ENCODE data around the gene MUC2. TPM values are rescaled to one million over a fixed set of nuclear protein-coding genes. Genes with fewer than 3 reads are reported as not detected.

Gene MUC2
- total RNA-seq, 1 experiment from 2014 or later, result 0.47 TPM

- POLR2A ChIA-PET, result no interaction called here
- CTCF ChIA-PET, result no interaction called here
- H3K9me3 ChIP-seq (ENCODE audit: control insufficient read depth in 1 of 2, insufficient read depth in 1 of 2, low read depth in 1 of 2, low read length in 2 of 2), result no peaks in the 10 kb centered on the region
These were observed 34.1 kb upstream of the MUC2 start for GRCh38 chr11:1040428-1041148.

More at GRCh38 chr11:1040428-1041148, 34.1 kb upstream of the MUC2 start:
- H3K4me1 ChIP-seq (ENCODE audit: control insufficient read depth in 1 of 2, insufficient read depth in 2 of 2, low read length in 2 of 2), result no peaks in the 10 kb centered on the region
- intact Hi-C loops (cut with micrococcal nuclease), result no loop called here
- RAD21 ChIA-PET (ENCODE audit: low non-redundant PET in 1 of 2, low total read pairs in 2 of 2, uncharacterized antibody in 2 of 2, unreplicated experiment in 2 of 2), result no interaction called here
- no peak for ATAC-seq
- H3K36me3 ChIP-seq (ENCODE audit: control insufficient read depth in 1 of 2, insufficient read depth in 2 of 2, low read length in 2 of 2), result no peaks in the 10 kb centered on the region
- no peaks in the 10 kb centered on the region for H4K20me1 ChIP-seq (ENCODE audit: insufficient read depth)
- no TSS peak for BruUV-seq (replicated peaks)
- no peak overlapping the region for H3K27ac ChIP-seq (ENCODE audit: low read depth, low read length)
- H3K9me2 ChIP-seq (ENCODE audit: insufficient read depth), result no peaks in the 10 kb centered on the region
- DNase-seq (ENCODE audit: low read depth, low spot score), result no peak
- H3K9ac ChIP-seq (ENCODE audit: low read length), result no peak overlapping the region
- no peaks in the 10 kb centered on the region for H3K27me3 ChIP-seq (ENCODE audit: insufficient read depth, low read length)
- no peak for TF ChIP-seq ZNF274 (IDR thresholded peaks at IDR 0.05; ENCODE audit: low read depth, low read length)
- TF ChIP-seq, protein P1, sequence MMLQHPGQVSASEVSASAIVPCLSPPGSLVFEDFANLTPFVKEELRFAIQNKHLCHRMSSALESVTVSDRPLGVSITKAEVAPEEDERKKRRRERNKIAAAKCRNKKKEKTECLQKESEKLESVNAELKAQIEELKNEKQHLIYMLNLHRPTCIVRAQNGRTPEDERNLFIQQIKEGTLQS (IDR thresholded peaks at IDR 0.05), result no peak
- no peak for TF ChIP-seq ELF1 (IDR thresholded peaks at IDR 0.05; ENCODE audit: borderline replicate concordance, low read depth)
- TF ChIP-seq, protein P2, sequence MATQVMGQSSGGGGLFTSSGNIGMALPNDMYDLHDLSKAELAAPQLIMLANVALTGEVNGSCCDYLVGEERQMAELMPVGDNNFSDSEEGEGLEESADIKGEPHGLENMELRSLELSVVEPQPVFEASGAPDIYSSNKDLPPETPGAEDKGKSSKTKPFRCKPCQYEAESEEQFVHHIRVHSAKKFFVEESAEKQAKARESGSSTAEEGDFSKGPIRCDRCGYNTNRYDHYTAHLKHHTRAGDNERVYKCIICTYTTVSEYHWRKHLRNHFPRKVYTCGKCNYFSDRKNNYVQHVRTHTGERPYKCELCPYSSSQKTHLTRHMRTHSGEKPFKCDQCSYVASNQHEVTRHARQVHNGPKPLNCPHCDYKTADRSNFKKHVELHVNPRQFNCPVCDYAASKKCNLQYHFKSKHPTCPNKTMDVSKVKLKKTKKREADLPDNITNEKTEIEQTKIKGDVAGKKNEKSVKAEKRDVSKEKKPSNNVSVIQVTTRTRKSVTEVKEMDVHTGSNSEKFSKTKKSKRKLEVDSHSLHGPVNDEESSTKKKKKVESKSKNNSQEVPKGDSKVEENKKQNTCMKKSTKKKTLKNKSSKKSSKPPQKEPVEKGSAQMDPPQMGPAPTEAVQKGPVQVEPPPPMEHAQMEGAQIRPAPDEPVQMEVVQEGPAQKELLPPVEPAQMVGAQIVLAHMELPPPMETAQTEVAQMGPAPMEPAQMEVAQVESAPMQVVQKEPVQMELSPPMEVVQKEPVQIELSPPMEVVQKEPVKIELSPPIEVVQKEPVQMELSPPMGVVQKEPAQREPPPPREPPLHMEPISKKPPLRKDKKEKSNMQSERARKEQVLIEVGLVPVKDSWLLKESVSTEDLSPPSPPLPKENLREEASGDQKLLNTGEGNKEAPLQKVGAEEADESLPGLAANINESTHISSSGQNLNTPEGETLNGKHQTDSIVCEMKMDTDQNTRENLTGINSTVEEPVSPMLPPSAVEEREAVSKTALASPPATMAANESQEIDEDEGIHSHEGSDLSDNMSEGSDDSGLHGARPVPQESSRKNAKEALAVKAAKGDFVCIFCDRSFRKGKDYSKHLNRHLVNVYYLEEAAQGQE (IDR thresholded peaks at IDR 0.05; ENCODE audit: low read depth), result no peak
- no peak for TF ChIP-seq FOSL1 (IDR thresholded peaks at IDR 0.05; ENCODE audit: low read depth)
- TF ChIP-seq EZH2phosphoT487 (IDR thresholded peaks at IDR 0.05; ENCODE audit: borderline replicate concordance), result no peak
- no peak for TF ChIP-seq MAX (IDR thresholded peaks at IDR 0.05)
- no peak for TF ChIP-seq RAD21 (IDR thresholded peaks at IDR 0.05; ENCODE audit: low read depth)
- TF ChIP-seq, protein P3, sequence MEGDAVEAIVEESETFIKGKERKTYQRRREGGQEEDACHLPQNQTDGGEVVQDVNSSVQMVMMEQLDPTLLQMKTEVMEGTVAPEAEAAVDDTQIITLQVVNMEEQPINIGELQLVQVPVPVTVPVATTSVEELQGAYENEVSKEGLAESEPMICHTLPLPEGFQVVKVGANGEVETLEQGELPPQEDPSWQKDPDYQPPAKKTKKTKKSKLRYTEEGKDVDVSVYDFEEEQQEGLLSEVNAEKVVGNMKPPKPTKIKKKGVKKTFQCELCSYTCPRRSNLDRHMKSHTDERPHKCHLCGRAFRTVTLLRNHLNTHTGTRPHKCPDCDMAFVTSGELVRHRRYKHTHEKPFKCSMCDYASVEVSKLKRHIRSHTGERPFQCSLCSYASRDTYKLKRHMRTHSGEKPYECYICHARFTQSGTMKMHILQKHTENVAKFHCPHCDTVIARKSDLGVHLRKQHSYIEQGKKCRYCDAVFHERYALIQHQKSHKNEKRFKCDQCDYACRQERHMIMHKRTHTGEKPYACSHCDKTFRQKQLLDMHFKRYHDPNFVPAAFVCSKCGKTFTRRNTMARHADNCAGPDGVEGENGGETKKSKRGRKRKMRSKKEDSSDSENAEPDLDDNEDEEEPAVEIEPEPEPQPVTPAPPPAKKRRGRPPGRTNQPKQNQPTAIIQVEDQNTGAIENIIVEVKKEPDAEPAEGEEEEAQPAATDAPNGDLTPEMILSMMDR (IDR thresholded peaks at IDR 0.05 in 2 of 3, conservative IDR thresholded peaks at IDR 0.05 in 1 of 3; ENCODE audit: borderline replicate concordance in 1 of 3, insufficient read depth in 1 of 3, low read depth in 2 of 3, low read length in 2 of 3), result no peak
- TF ChIP-seq JUND (IDR thresholded peaks at IDR 0.05), result no peak
- no peak for TF ChIP-seq ZBTB33 (IDR thresholded peaks at IDR 0.05; ENCODE audit: extremely low read depth, insufficient replicate concordance, low read length)
- no peak for TF ChIP-seq TCF7L2 (IDR thresholded peaks at IDR 0.05; ENCODE audit: borderline replicate concordance, extremely low read depth, insufficient read depth, insufficient read length)
- no peak for TF ChIP-seq CBX3 (IDR thresholded peaks at IDR 0.05; ENCODE audit: low read depth)
- TF ChIP-seq SRF (IDR thresholded peaks at IDR 0.05; ENCODE audit: low read depth), result no peak
- no peaks in the 10 kb centered on the region for H3K79me2 ChIP-seq (ENCODE audit: insufficient read depth, low read length)
- H3K4me2 ChIP-seq (ENCODE audit: low read length), result no peak overlapping the region
- no peak overlapping the region for H3K4me3 ChIP-seq (replicated peaks in 1 of 2; ENCODE audit: low read depth in 1 of 2, low read length in 2 of 2)
- no peak overlapping the region for H2AFZ ChIP-seq (ENCODE audit: low read depth, low read length, poor library complexity, severe bottlenecking)
